Right renal pelvis (tissue), 4 donors: ENCODE data around the gene TUBB. TPM values are rescaled to one million over a fixed set of nuclear protein-coding genes. Genes with fewer than 3 reads are reported as not detected.

Experiments used
- DNase-seq, 4 donors: peaks; one replicate each; pipeline ENCODE4 v3.0.0-alpha.2; 2013; ENCODE audit warnings: low read depth in 4 of 4, low spot score in 3 of 4, missing footprints in 1 of 4
- polyA plus RNA-seq, 4 donors: library from polyadenylated mRNA; unstranded; fragments of 120-200 nt; gene quantifications; one replicate each; pipeline ENCODE4 v1.2.1, GENCODE V29; 2013; ENCODE audit not compliant: insufficient read length in 4 of 4

The TUBB gene
- 1,000 to 10,000 TPM; 1,131 to 1,274 (median 1,215) TPM for polyA plus RNA-seq

- DNase-seq = peak; percentile 93 to 96 (median 95)
These were observed at the start of gene TUBB for GRCh38 chr6:30719791-30720737. TSS of gene TUBB (plus strand) at chr6:30720352. CDS start at chr6:30720507, 155 bp downstream.

GRCh38 chr6:30670760-30671527 lies 49.2 kb upstream of the TUBB start:
- no peak for DNase-seq

DNA sequence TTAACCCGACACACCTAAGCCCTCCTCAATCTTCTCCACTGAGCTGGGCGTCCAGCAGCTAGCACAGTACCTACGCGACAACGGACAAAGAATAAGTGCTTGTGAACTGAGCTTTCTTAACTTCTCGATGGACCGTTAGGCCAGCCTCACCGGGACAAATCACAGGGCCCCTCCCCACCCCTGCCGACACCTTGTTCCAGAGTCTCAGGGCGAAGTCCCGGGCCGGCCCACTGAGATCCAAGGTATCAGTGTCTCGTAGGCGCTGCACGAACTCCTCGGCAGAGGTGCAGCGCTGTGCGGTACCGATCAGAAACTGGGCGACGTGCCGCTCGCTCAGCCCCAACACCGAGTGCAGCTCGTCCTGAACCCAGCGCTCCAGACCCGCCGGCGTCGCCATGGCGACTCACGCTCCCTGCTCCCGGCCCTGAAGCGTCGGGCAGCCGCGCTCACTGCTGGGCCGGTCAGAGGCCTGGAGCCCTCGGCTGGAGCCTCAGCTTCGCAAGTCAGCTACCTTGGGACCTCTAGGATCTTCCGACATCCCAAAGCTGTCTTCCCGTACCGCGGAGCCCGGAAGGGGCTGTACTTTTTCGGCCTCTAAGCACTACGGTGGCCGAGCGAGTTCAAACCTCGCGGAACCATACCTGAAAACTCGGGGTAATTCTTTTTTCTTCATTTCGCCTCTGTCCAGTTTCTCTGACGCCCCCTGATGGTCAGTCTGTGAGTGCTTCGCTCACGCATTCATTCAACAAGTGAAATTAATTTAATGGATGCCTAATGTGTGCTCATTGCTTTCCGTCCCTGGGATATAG lies 47.5 kb upstream of the TUBB start, which contains the start of gene DHX16:
TSS of gene DHX16 (minus strand) at position 562 of the 809 bp plus-strand sequence. CDS start at position 397, 165 bp downstream.
- DNase-seq = peak; percentile 96 to 98 (median 98)

GRCh38 chr6:30676660-30677285 lies 43.4 kb upstream of the TUBB start:
- DNase-seq = no peak

- peak in 1 of 4 donors; percentile 60 for DNase-seq
These were observed 41.0 kb upstream of the TUBB start for GRCh38 chr6:30678964-30679726.

DNA sequence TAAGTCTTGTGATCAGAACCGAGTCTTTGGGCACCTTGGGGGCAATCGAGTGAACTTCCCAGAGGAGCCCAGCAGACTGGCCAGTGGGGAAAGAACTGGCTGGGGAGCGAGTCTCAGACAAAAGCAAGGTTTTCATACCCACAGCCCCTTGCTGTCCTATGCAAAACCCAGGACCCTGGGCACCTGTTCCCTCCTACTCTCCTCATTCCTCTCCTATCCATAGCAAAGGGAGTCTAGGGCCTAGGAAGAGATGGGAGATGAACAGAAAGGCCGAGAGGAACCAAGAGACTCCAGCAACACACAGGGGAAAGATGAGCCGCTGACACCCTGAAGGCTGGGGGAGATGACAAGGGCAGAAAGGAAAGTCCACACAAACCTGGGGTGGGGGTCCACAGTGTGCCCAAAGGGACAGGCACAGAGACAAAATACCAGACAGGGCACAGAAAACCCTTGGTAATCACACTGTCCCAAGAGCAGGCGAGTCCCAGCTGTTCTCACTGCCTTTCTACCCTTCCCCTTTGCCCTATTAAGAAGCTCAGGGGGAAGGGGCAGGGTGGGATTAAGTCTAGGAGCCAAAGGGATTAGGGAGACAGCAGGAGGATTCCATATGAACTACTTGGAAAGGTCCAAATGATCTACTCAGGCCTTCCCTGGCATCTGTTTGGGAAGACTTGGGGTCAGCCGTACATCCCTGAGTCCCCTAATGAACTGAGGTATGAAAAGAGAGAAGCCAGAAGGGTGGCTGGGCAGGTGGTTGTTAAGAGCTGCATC lies 40.2 kb upstream of the TUBB start:
- DNase-seq = no peak

DNA sequence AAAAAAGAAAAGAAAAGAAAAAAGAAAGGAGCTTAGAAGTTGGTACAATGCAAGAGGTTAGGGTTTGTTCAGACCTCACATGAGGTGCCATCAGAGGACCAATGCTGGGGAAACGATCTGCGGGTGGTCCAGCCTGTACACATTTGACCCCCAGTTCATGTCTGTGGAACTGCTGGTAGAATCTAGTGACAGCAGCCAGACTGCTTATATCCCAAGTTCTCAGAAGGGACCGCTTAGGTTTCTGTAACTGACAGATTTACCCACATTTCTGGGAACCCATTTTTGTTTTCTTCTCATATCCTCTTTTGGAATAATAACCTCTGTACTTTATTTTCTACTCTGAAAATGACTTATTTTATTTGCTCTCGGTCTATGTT lies 38.4 kb upstream of the TUBB start:
- DNase-seq = no peak

DNA sequence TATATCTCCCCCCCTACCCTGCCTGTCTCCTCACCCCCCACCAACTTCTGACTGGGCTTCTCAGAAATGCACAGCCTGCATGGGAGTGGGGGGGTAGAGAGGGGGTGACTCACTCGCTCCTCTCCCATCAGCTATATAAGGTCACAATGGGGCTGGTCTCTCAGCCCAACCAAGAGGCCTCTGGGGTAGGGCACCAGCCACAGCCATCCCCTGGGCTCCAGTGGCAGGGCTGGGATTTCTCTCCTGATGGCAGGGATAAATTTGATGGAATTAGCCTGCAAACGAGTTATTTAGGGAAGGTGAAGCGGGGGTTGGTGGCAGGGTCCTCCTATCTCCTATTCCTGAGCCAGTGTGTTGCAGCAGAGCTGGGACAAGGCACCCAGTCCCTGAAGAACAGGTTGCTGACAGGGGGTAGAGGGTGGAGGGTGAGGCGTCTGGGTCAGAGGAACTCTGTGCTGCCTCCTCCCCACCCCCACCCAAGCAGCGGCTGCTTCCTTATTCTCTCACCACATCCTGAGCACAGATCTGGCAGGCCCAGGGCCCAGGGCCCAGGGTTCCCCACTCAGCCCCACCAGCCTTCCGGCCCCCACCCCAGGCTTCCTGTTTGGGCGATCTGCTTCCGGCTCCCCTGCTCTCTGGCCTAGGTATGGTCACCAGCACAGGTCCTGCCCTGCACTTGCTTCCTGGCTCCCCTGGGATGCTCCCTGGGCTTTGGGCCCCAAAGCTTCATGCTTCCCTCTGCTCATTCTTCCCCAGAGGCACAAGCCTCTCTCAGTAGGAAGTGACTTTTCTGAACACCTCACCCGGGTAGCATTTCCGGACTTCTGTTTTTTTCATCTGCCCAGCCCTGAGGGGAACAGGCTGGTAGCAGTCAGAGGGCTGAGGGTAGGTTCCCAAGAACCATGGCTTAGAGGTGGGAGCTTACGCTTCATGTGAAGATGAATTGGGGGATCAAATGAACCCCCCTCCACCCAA lies 37.7 kb upstream of the TUBB start:
- DNase-seq = no peak

DNA sequence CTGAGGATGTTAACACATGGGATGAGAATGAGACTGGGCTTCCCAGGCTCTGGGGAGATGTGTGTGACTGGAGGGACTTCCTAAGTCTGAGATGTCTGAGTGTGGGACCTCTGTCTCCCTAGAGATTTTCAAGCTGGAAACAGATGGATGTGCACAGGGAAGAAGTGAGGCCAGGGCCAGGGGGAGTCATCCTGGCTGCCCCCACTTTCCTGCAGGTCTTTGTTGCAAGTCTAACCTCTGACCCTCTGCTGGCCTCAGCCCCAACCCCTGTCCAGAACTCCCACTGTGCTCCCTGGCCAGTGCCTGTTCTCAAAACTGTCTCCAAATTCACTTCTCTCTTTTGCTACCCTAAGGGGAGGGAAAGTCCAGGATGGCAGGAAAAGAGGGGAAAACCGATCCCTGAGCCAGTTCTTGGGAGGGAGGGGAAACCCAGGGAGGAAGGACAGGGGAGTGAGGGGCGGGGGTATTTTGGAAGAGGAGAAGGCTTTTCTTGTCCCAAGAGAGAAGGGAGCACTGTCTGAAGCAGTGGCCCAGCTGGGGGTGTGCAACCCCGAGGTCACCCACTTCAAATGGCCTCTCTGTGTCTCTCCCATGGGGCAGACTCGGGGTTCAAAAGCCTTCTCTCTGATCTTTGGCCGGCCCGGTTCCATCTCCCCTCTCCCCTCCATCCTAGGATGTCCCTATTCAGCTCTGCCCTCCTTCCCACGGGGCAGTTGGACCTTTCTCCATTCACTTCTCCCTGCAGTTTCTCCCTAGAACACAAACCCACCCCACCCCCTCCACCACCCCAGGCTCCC lies 36.8 kb upstream of the TUBB start:
- DNase-seq = no peak

GRCh38 chr6:30683980-30684338 lies 36.2 kb upstream of the TUBB start:
- no peak for DNase-seq

- DNase-seq = no peak
These were observed 35.6 kb upstream of the TUBB start for GRCh38 chr6:30684386-30685156.

DNA sequence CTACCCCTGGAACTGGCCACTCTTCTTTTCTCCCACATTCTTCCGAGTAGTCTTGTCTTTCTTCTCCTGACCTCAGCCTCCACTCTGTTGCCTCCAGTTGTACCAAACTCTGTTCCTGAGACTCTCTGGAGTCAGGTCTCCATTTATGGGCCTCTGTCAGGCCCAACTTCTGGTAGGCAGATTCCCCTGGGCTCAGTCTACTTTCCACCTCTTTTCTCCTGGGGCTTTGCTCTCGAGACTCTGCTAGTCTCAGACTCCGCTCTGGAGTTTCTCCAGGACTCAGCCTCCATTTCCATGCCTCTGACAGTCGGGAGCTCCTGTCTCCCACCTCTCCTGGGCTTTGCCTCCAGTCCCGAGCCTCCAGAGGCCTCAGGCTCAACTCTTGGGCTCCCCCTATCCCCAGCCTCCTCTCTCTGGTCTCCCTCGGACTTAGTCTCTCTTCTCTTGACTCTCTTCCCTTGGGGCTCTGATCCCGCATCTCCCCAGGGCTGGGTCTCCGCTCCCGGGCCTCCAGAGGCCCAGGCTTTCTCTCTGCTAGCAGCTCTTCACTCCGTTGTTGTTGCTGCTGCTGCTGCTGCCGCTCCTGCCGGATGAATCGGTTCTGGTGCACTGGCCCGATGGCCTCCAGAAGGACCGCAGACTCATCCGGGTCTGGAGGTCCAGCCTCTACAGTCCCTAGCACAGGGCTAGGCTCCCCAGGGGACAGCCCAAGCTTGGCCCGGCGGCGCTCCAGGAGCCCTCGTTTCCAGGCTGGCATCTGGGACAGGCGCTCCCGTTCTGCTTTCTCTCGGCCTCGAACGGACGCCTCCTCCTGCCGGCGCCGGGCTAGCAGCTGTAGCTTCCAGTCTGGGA lies 34.8 kb upstream of the TUBB start:
- no peak for DNase-seq

GRCh38 chr6:30686009-30686907 lies 33.9 kb upstream of the TUBB start, which contains the start of gene PPP1R18:
TSS of gene PPP1R18 (minus strand) at chr6:30686645. CDS start at chr6:30686018, 627 bp downstream.
- no peak for DNase-seq
